GM10266 (cell line): Measurements from ENCODE around the gene DLX3.

Experiments
- DNase-seq: peaks from one replicate; pipeline ENCODE4 v3.0.0; 2012; ENCODE audit errors: extremely low spot score
- TF ChIP-seq, protein P1 (sequence below): IDR thresholded peaks from 2 replicates; pipeline ENCODE4 v1.5.1; 2012; ENCODE audit warnings: mild to moderate bottlenecking, low read depth; ENCODE audit not compliant: control insufficient read depth, insufficient read depth; ENCODE audit errors: missing control alignments

DLX3 gene

DNA sequence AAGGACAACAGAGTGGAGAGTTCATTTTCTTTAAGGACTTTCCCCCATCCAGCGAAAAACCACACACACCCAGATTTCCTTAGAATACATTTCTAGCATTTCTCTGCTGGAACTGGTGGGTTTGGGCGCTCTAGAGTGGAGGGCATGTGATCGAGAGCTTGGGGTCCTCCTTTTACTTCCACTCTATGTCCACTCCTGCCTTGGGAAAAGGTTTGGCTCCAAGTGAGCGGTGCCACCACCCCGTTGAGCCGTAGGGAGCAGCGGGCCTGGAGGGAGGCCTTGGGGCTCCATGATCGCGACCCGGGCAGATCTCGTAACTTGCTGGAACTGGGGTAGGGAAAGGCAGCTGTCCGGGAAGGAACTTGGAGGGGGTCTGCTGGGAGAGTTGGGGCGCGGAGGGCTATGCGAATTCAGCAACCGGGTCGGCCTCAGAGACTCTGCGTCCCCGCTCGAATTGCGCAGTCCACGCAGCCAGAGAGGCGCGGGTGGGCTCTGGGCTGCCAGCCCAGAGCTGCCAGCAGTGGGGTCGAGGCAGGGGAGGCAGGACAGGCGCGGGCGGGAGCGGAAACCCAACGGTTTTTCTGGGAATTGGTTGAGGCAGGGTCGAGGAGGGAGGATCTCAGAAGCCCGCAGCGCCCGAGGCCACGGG, 23.7 kb downstream of the DLX3 start:
- no peak for DNase-seq
- TF ChIP-seq, protein P1, sequence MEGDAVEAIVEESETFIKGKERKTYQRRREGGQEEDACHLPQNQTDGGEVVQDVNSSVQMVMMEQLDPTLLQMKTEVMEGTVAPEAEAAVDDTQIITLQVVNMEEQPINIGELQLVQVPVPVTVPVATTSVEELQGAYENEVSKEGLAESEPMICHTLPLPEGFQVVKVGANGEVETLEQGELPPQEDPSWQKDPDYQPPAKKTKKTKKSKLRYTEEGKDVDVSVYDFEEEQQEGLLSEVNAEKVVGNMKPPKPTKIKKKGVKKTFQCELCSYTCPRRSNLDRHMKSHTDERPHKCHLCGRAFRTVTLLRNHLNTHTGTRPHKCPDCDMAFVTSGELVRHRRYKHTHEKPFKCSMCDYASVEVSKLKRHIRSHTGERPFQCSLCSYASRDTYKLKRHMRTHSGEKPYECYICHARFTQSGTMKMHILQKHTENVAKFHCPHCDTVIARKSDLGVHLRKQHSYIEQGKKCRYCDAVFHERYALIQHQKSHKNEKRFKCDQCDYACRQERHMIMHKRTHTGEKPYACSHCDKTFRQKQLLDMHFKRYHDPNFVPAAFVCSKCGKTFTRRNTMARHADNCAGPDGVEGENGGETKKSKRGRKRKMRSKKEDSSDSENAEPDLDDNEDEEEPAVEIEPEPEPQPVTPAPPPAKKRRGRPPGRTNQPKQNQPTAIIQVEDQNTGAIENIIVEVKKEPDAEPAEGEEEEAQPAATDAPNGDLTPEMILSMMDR, result no peak

DNA sequence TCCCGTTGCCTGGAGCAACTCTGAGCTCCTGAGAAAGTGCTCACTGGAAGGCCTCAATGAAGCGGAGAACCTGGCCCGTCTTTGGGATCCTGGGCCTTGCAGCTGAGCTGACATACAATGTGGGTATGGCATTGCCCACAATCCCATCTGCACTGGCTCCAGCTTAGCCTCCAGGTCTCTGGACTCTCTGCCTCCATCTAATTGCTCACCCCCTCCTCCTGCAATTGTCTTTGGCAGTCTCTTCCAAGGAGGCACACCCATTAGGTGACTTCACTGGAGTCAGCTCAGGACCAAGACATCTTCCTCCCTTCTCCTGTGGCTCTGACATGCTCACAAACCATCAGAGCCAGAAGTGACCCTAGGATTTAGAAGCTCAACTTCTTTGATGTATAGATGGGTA, 24.5 kb downstream of the DLX3 start:
- TF ChIP-seq, protein P1, result no peak
- no peak for DNase-seq

DNA sequence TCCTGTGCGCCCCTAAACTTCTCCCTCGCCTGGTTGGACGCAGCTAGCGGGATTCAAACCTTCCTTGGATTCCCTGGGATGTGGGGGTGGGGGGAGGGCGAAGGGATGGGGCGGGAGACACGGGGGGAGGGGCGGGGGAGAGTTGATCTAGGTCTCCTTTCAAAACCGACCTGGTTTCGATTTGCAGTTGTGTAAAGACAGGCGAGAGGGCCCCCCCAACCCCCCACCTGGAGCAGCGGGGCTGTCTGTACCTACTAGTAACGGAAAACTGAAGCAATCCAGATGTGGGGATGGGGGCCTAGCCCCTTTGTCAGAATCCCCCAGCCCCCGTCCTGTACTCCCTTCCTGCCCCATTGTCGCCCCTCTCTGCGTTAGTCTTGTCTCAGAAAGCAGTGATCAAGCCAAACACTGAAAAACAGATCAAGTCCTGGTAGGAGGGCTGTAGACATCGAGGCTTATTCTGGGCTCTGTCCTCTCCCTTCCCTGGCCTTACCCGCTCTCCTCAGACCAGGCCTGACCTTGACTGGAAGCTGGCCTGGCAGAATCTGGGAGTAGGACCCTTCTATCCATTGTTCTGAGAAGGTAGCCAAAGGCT, 25.1 kb downstream of the DLX3 start:
- TF ChIP-seq, protein P1, result no peak
- no peak for DNase-seq

DNA sequence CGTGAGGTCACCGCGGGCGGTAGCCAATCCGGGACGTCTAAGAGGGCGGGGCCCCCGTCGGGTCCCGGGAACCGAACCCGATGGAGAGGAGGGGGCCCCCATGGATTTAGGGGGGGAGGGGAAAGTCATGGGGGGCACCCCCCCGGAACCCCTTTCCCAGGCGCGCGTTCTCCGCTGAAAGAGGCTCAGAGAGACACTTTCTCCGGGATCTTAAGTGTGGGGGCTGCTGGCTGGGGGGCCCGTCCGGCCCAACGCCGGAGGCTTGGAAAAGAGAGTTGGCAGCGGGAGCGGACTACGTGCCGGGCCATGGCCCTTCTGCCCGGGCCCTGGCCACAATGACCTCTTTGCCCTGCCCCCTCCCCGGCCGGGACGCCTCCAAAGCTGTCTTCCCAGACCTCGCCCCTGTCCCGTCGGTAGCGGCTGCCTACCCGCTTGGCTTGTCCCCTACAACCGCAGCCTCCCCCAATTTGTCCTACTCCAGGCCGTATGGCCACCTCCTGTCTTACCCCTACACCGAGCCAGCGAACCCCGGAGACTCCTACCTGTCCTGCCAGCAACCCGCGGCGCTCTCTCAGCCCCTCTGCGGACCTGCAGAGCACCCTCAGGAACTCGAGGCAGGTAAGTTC, 25.8 kb downstream of the DLX3 start, which contains the start of gene DLX4:
Gene DLX4 (plus strand): TSS at position 57 of the 626 bp plus-strand sequence. CDS start 279 bp downstream, at position 336.
- TF ChIP-seq, protein P1, result no peak
- DNase-seq, result peak; percentile 78

DNA sequence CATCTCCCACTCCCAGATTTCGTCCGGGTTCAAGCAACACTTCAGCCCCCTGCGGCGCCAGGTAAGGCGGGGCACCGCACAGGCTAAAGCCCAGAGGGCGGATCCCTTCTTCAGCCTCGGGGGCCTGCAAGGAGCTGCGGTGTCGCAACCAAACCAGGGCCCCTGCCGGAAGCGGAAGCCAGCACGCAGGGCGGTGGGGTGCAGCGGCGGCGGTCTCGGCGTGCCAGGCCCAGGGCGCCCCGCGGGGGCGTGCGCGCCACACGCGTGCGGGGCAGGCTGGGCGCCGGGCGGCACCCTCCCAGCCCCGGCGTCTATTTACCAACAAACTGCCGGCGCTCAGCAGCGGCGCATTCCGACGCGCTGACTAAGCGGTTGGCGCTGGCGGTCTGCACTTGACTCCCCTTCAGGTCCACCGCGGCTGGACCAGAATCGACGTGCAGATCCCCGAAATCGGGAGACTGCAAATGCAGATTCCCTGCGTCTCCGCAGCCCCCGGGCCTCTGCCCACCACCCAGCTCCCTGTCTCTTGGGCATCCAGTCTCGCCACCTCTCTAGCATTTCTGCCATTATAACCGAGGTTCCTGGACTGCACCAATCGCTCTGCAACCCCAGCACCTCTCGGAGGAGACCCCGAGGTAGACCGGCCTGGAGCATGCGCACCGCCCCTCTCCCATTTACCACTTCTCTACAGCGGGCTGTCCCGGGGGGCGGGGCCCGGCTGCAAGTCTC, 26.5 kb downstream of the DLX3 start:
- DNase-seq, result peak; percentile 86
- TF ChIP-seq, protein P1, result no peak

DNA sequence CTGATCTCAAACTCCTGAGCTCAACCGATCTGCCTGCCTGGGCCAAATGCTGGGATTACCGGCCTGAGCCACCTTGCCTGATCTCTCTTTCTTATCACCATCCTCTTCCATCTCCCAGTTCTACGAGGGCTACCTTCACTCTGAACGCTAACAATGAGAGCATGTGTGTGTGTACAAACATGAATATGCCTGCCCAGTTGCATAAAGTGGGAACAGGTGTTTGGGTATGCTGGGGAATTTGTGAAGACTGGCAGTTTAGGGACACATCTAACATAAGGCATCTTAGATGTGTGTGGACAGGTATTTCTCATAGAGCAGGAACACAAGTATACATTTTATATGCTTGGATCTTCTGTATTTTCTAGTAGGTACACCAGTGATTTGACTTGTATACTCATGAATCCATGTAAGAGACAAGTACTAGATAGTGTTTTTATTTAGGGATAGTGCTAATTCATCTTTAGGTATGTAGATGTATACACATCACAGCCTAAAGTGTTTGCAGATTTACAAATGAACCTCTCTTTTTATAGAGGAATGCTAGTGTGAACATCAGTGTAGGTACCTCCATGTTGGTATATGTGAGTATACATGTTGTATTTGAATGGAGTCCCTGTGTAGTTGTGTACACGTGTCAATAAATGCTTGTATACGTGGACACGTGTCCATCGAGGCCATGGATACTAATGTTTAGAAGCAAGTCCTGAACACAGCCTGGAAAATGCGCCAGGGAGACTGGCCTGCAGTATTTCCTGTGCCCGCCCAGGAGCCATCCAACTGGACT, 27.2 kb downstream of the DLX3 start:
- TF ChIP-seq, protein P1, result no peak
- DNase-seq, result no peak
